Measurements from ENCODE around the gene MAN1C1. TPM values are rescaled to one million over a fixed set of nuclear protein-coding genes. Genes with fewer than 3 reads are reported as not detected.

MAN1C1 gene
- total and polyA plus RNA-seq, 2 donors (not counting 3 experiments of a cell fraction or from before 2014, with no cell fraction given), result 1.5 to 4.0 TPM

GRCh38 chr1:25658791-25659431 lies 42.3 kb downstream of the MAN1C1 start:
- TF ChIP-seq MYC (IDR thresholded peaks at IDR 0.05; ENCODE audit: low read depth, low read length) (no peak), CTCF (IDR thresholded peaks at IDR 0.05; ENCODE audit: extremely low read depth in 1 of 2, insufficient read depth in 1 of 2, low read depth in 1 of 2, low read length in 2 of 2) (no peak), EZH2 (IDR thresholded peaks at IDR 0.05; ENCODE audit: borderline replicate concordance, low read depth, low read length, severe bottlenecking) (no peak), FOS (IDR thresholded peaks at IDR 0.05; ENCODE audit: borderline replicate concordance, insufficient read depth, low read length) (no peak)
- Histone ChIP-seq H3K9ac (replicated peaks; ENCODE audit: extremely low read depth, insufficient read depth, low read length) (no peak overlapping the region), H3K36me3 (ENCODE audit: control insufficient read depth in 2 of 2, extremely low read depth in 1 of 2, insufficient read depth in 2 of 2, low read length in 2 of 2) (no peaks in the 10 kb centered on the region), H2AFZ (ENCODE audit: low read depth, low read length) (no peak overlapping the region), H3K9me3 (replicated peaks; ENCODE audit: control insufficient read depth, insufficient read depth, low read length) (no peaks in the 10 kb centered on the region), H3K4me2 (ENCODE audit: insufficient read depth, low read length) (no peak overlapping the region), H3K79me2 (ENCODE audit: control insufficient read depth, insufficient read depth, low read length) (no peaks in the 10 kb centered on the region), H3K4me3 (replicated peaks in 1 of 3; ENCODE audit: insufficient read depth in 1 of 3, low read depth in 1 of 3, low read length in 3 of 3) (no peak overlapping the region), H3K4me1 (ENCODE audit: control insufficient read depth, extremely low read depth, insufficient read depth, low read length) (no peaks in the 10 kb centered on the region), H3K27me3 (ENCODE audit: control insufficient read depth in 2 of 2, insufficient read depth in 2 of 2, low read length in 2 of 2) (no peaks in the 10 kb centered on the region), H4K20me1 (replicated peaks; ENCODE audit: control insufficient read depth, extremely low read depth, insufficient read depth, low read length) (no peaks in the 10 kb centered on the region), H3K9me1 (replicated peaks; ENCODE audit: control insufficient read depth, extremely low read depth, insufficient read depth, low read length) (no peaks in the 10 kb centered on the region), H3K27ac (ENCODE audit: insufficient read depth, low read depth, low read length) (no peak overlapping the region)
- FAIRE-seq (no peak), DNase-seq (ENCODE audit: low read depth, low spot score) (no peak)
- ChIA-PET POLR2A (interaction anchor here (0.5 kb wide), 1 partner anchor 24 kb away, joined by 7 read pairs; no protein-coding TSS in a partner anchor), CTCF (interaction anchor here (0.6 kb wide), 1 partner anchor 190 kb away, joined by 3 read pairs; no protein-coding TSS in a partner anchor)
- no TSS peak for BruUV-seq (replicated peaks)
- intact Hi-C loops (cut with micrococcal nuclease) (no loop called here), dilution Hi-C loops (cut with MboI; ENCODE audit: extremely low pct_ligation_motif_present, low sequenced_read_pairs) (no loop called here)

Measured in endothelial cell of umbilical vein (primary cell).